ENCODE measurements around the gene TOP2B. TPM values are rescaled to one million over a fixed set of nuclear protein-coding genes. Genes with fewer than 3 reads are reported as not detected.

Gene TOP2B
- total RNA-seq, 1 experiment from 2014 or later = 88.7 TPM

DNA sequence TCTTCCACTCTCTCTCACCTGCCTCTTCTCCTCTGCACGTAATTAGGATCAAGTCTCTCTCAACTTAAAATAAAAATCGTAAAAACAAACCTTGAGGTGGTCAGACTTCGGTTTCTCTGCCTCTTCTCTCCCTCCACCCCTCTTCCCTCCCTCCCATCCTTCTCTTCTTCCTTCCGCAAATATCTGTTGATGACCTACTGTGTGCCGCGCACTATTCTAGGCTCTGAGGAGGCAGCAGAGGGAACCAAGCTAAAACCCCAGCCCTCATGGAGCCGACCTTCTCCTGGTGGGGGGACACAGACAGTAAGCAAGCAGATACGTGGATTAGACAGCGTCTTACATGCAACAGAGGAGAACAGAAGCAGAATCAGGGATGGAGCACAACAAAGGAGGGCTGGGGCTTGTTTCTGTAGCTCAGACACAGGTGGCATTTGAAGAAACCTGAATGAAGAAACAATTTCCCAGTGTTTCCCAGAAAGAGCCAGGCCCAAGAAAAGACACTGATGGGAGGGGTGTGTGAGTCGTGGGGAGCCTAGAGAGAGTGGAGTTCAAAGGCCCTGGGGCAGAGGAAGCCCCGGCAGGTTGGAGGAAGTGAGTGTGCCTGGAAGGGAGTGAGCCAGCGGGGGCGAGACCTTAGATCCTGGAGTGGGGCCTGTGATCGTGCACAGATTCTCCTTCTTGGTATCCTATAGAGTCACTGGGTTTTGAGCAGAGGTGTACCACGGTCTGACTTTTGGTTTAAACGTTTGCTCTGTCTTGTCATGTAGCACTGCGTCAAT is 80.5 kb downstream of the TOP2B start:
- ChIA-PET POLR2A (no interaction called here), CTCF (interaction anchor here (0.6 to 1.6 kb wide), 3 partner anchors 9 to 943 kb away, joined by 3 to 6 read pairs (median 4); no protein-coding TSS in a partner anchor)
- H3K9me3 Mint-ChIP-seq (ENCODE audit: unreplicated experiment) = peaks cover 7% of the 10 kb centered on the region
- peaks cover 19% of the 10 kb centered on the region for H3K4me1 Mint-ChIP-seq (ENCODE audit: insufficient read depth, unreplicated experiment)
- TF ChIP-seq, protein P1, sequence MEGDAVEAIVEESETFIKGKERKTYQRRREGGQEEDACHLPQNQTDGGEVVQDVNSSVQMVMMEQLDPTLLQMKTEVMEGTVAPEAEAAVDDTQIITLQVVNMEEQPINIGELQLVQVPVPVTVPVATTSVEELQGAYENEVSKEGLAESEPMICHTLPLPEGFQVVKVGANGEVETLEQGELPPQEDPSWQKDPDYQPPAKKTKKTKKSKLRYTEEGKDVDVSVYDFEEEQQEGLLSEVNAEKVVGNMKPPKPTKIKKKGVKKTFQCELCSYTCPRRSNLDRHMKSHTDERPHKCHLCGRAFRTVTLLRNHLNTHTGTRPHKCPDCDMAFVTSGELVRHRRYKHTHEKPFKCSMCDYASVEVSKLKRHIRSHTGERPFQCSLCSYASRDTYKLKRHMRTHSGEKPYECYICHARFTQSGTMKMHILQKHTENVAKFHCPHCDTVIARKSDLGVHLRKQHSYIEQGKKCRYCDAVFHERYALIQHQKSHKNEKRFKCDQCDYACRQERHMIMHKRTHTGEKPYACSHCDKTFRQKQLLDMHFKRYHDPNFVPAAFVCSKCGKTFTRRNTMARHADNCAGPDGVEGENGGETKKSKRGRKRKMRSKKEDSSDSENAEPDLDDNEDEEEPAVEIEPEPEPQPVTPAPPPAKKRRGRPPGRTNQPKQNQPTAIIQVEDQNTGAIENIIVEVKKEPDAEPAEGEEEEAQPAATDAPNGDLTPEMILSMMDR (IDR thresholded peaks at IDR 0.05; ENCODE audit: unreplicated experiment) = no peak
- intact Hi-C loops (cut with micrococcal nuclease) = loop anchor here (10.0 kb wide), 1 partner anchor 289 kb away; no protein-coding TSS in a partner anchor
- H3K27me3 Mint-ChIP-seq (ENCODE audit: insufficient read depth, unreplicated experiment) = peaks cover 53% of the 10 kb centered on the region
- BruUV-seq (replicated peaks) = no TSS peak
- H3K27ac Mint-ChIP-seq (ENCODE audit: low read depth, unreplicated experiment) = no peak overlapping the region
- no peak overlapping the region for H3K4me3 Mint-ChIP-seq (ENCODE audit: unreplicated experiment)
- H3K36me3 Mint-ChIP-seq (ENCODE audit: insufficient read depth, unreplicated experiment) = no peaks in the 10 kb centered on the region
- no peak for DNase-seq (ENCODE audit: unreplicated experiment)

DNA sequence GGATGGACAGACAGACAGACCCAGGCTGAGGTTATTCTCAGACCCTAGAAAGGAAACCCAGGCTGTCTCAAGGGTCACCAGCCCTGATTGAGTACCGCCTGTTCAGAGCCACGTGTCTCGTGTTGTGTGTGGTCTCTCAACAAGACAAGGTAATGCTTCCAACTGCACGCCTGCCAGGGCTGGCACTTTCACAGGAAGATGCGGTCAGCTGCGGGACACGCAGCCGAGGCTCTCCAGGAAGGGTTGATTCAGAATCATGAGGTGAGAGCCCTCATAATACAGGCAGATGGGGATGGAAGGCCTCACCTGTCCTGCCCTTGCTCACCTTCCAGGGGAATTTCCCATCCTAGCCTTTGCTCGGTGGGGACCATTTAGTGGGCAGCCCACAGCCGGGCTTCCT is 81.4 kb downstream of the TOP2B start:
- peaks cover 7% of the 10 kb centered on the region for H3K9me3 Mint-ChIP-seq (ENCODE audit: unreplicated experiment)
- H3K27ac Mint-ChIP-seq (ENCODE audit: low read depth, unreplicated experiment) = no peak overlapping the region
- H3K4me3 Mint-ChIP-seq (ENCODE audit: unreplicated experiment) = no peak overlapping the region
- H3K27me3 Mint-ChIP-seq (ENCODE audit: insufficient read depth, unreplicated experiment) = peaks cover 62% of the 10 kb centered on the region
- no peak for DNase-seq (ENCODE audit: unreplicated experiment)
- CTCF ChIA-PET = no interaction called here
- intact Hi-C loops (cut with micrococcal nuclease) = loop anchor here (10.0 kb wide), 1 partner anchor 289 kb away; no protein-coding TSS in a partner anchor
- peaks cover 19% of the 10 kb centered on the region for H3K4me1 Mint-ChIP-seq (ENCODE audit: insufficient read depth, unreplicated experiment)
- POLR2A ChIA-PET = interaction anchor here (0.7 kb wide), 1 partner anchor 807 kb away, joined by 3 read pairs; no protein-coding TSS in a partner anchor
- H3K36me3 Mint-ChIP-seq (ENCODE audit: insufficient read depth, unreplicated experiment) = no peaks in the 10 kb centered on the region
- BruUV-seq (replicated peaks) = no TSS peak
- TF ChIP-seq, protein P1 (IDR thresholded peaks at IDR 0.05; ENCODE audit: unreplicated experiment) = no peak

DNA sequence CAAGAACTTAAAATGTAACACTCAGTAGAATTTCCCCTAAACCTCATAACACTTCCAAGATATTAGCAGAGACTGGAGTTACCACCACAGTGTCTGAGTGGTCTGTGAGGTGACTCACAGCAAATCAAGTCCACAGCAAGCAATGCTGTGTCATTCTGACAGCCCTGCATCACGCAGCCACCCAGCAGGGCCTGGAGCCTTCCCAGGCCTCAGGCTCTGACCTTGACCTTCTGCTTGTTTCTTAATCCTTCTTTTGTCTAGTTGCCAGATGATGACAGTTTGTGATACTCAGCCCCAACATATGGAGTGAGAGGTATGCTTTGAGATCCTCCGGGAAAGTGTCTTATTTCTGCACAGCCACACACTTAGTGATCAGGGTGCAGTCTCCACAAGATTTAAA is 82.5 kb downstream of the TOP2B start:
- BruUV-seq (replicated peaks) = no TSS peak
- Mint-ChIP-seq H3K4me3 (ENCODE audit: unreplicated experiment) (no peak overlapping the region), H3K9me3 (ENCODE audit: unreplicated experiment) (no peaks in the 10 kb centered on the region), H3K27ac (ENCODE audit: low read depth, unreplicated experiment) (no peak overlapping the region), H3K4me1 (ENCODE audit: insufficient read depth, unreplicated experiment) (peaks cover 13% of the 10 kb centered on the region), H3K36me3 (ENCODE audit: insufficient read depth, unreplicated experiment) (no peaks in the 10 kb centered on the region), H3K27me3 (ENCODE audit: insufficient read depth, unreplicated experiment) (peaks cover 73% of the 10 kb centered on the region)
- intact Hi-C loops (cut with micrococcal nuclease) = loop anchor here (10.0 kb wide), 1 partner anchor 287 kb away; no protein-coding TSS in a partner anchor
- ChIA-PET CTCF (interaction anchor here (0.6 to 1.6 kb wide), 4 partner anchors 49 to 797 kb away, joined by 3 to 5 read pairs (median 3); no protein-coding TSS in a partner anchor), POLR2A (interaction anchor here (0.7 kb wide), 1 partner anchor 507 kb away, joined by 4 read pairs; no protein-coding TSS in a partner anchor)
- TF ChIP-seq, protein P1 (IDR thresholded peaks at IDR 0.05; ENCODE audit: unreplicated experiment) = no peak
- peak; percentile 94 for DNase-seq (ENCODE audit: unreplicated experiment)

DNA sequence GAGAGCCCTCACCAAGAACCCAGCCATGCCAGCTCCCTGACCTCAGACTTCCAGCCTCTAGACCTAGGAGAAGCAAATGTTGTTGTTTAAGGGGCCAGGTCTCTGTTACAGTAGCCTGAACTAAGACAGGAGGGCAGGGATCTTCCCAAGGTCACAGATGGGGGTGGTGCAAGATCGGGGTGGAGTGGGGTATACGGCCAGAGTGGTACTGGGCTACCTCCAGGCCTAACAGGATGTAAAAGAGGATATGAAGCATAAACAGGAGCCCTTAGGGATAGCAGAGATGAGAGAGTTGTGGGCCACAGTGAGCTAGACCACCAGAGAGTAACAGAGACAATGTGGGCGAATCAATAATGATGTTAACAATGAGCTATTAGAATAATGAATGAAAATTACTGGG is 82.9 kb downstream of the TOP2B start:
- ChIA-PET POLR2A (interaction anchor here (0.7 kb wide), 2 partner anchors 9 to 507 kb away, joined by 4 read pairs; no protein-coding TSS in a partner anchor), CTCF (interaction anchor here (0.7 to 1.6 kb wide), 2 partner anchors 48 to 797 kb away, joined by 3 to 5 read pairs; no protein-coding TSS in a partner anchor)
- no TSS peak for BruUV-seq (replicated peaks)
- peaks cover 13% of the 10 kb centered on the region for H3K4me1 Mint-ChIP-seq (ENCODE audit: insufficient read depth, unreplicated experiment)
- H3K4me3 Mint-ChIP-seq (ENCODE audit: unreplicated experiment) = no peak overlapping the region
- intact Hi-C loops (cut with micrococcal nuclease) = loop anchor here (10.0 kb wide), 1 partner anchor 287 kb away; no protein-coding TSS in a partner anchor
- H3K27ac Mint-ChIP-seq (ENCODE audit: low read depth, unreplicated experiment) = no peak overlapping the region
- no peaks in the 10 kb centered on the region for H3K9me3 Mint-ChIP-seq (ENCODE audit: unreplicated experiment)
- H3K36me3 Mint-ChIP-seq (ENCODE audit: insufficient read depth, unreplicated experiment) = no peaks in the 10 kb centered on the region
- no peak for DNase-seq (ENCODE audit: unreplicated experiment)
- TF ChIP-seq, protein P1 (IDR thresholded peaks at IDR 0.05; ENCODE audit: unreplicated experiment) = no peak
- H3K27me3 Mint-ChIP-seq (ENCODE audit: insufficient read depth, unreplicated experiment) = peaks cover 77% of the 10 kb centered on the region
